ENCODE data around the gene CBX8. TPM values are rescaled to one million over a fixed set of nuclear protein-coding genes. Genes with fewer than 3 reads are reported as not detected.

Gene CBX8
- total RNA-seq, 4 donors from 2014 or later: 1.7 to 7.5 (median 2.6) TPM

- H3K36me3 ChIP-seq: peaks cover 0 to 1% (median under 1%) of the 10 kb centered on the region in 4 donors
- H3K4me1 ChIP-seq: peaks cover 75 to 90% (median 89%) of the 10 kb centered on the region in 4 donors
- intact Hi-C loops (cut with DNase I): loop anchor here (2.0 kb wide), 1 partner anchor 46 kb away; no protein-coding TSS in a partner anchor
- 7% methylated on average over 19 of the region's 74 CpGs for WGBS
- peaks cover 0 to 6% (median 0%) of the 10 kb centered on the region in 4 donors for H3K9me3 ChIP-seq
- no peak for DNase-seq (ENCODE audit: extremely low spot score)
- H3K4me3 ChIP-seq: peak overlapping the region; percentile 56 to 90 (median 74)
- TF ChIP-seq POLR2AphosphoS5 (IDR thresholded peaks at IDR 0.05): peak in 1 of 2 donors; percentile 41
- TF ChIP-seq CTCF (IDR thresholded peaks at IDR 0.05): peak in 2 of 3 experiments; percentile 24 to 43
- no peak for TF ChIP-seq POLR2A (IDR thresholded peaks at IDR 0.05; ENCODE audit: low read depth)
- TF ChIP-seq EP300 (IDR thresholded peaks at IDR 0.05): no peak
- peak overlapping the region; percentile 78 to 98 (median 90) for H3K27ac ChIP-seq (replicated peaks in 1 of 4)
- H3K27me3 ChIP-seq: peaks cover 23 to 51% (median 41%) of the 10 kb centered on the region in 4 donors
Measured at GRCh38 chr17:79840269-79840988, 43.6 kb upstream of the CBX8 start.

GRCh38 chr17:79839356-79840268, 42.7 kb upstream of the CBX8 start, which contains the start of gene CBX4:
CBX4 (minus strand) TSS chr17:79839440; CDS start chr17:79839251, 189 bp downstream.
- H3K9me3 ChIP-seq: peaks cover 0 to 6% (median 0%) of the 10 kb centered on the region in 4 donors
- intact Hi-C loops (cut with DNase I): loop anchor here (2.0 kb wide), 1 partner anchor 45 kb away; no protein-coding TSS in a partner anchor
- H3K4me1 ChIP-seq: peaks cover 69 to 86% (median 82%) of the 10 kb centered on the region in 4 donors
- peaks cover 0 to 9% (median 9%) of the 10 kb centered on the region in 4 donors for H3K36me3 ChIP-seq
- WGBS: 1% methylated on average over 27 of the region's 103 CpGs
- TF ChIP-seq EP300 (IDR thresholded peaks at IDR 0.05) (no peak), CTCF (IDR thresholded peaks at IDR 0.05) (peak; percentile 59 to 66 (median 65)), POLR2A (IDR thresholded peaks at IDR 0.05; ENCODE audit: low read depth) (no peak), POLR2AphosphoS5 (IDR thresholded peaks at IDR 0.05) (peak; percentile 89 to 91)
- peak; percentile 98 for DNase-seq (ENCODE audit: extremely low spot score)
- peaks cover 23 to 50% (median 41%) of the 10 kb centered on the region in 4 donors for H3K27me3 ChIP-seq
- peak within 1 kb of the TSS; percentile 97 to 98 (median 98) for H3K27ac ChIP-seq (replicated peaks in 1 of 4)
- peak within 1 kb of the TSS; percentile 56 to 90 (median 74) for H3K4me3 ChIP-seq

- Histone ChIP-seq H3K27ac (replicated peaks in 1 of 4) (peak overlapping the region; percentile 97 to 98 (median 98)), H3K27me3 (peaks cover 20 to 49% (median 41%) of the 10 kb centered on the region in 4 donors), H3K4me1 (peaks cover 60 to 82% (median 74%) of the 10 kb centered on the region in 4 donors), H3K36me3 (peaks cover 0 to 19% (median 18%) of the 10 kb centered on the region in 4 donors), H3K4me3 (peak overlapping the region; percentile 56 to 90 (median 74)), H3K9me3 (peaks cover 0 to 6% (median 0%) of the 10 kb centered on the region in 4 donors)
- under 1% methylated on average over 19 of the region's 67 CpGs for WGBS
- DNase-seq (ENCODE audit: extremely low spot score): no peak
- intact Hi-C loops (cut with DNase I): no loop called here
- TF ChIP-seq POLR2AphosphoS5 (IDR thresholded peaks at IDR 0.05) (peak; percentile 9 to 38), CTCF (IDR thresholded peaks at IDR 0.05) (peak in 1 of 3 experiments; percentile 5), EP300 (IDR thresholded peaks at IDR 0.05) (no peak), POLR2A (IDR thresholded peaks at IDR 0.05; ENCODE audit: low read depth) (no peak)
Measured at GRCh38 chr17:79838522-79839274, 41.8 kb upstream of the CBX8 start.
